HG03280 (cell line): ENCODE results near the gene LETM1.

ENCODE experiments used
- ATAC-seq: cut with Tn5 transposase; IDR thresholded peaks from one replicate; pipeline ENCODE4 v1.9.1; 2021; ENCODE audit warnings: mild to moderate bottlenecking, moderate library complexity; ENCODE audit not compliant: unreplicated experiment

LETM1 gene

DNA sequence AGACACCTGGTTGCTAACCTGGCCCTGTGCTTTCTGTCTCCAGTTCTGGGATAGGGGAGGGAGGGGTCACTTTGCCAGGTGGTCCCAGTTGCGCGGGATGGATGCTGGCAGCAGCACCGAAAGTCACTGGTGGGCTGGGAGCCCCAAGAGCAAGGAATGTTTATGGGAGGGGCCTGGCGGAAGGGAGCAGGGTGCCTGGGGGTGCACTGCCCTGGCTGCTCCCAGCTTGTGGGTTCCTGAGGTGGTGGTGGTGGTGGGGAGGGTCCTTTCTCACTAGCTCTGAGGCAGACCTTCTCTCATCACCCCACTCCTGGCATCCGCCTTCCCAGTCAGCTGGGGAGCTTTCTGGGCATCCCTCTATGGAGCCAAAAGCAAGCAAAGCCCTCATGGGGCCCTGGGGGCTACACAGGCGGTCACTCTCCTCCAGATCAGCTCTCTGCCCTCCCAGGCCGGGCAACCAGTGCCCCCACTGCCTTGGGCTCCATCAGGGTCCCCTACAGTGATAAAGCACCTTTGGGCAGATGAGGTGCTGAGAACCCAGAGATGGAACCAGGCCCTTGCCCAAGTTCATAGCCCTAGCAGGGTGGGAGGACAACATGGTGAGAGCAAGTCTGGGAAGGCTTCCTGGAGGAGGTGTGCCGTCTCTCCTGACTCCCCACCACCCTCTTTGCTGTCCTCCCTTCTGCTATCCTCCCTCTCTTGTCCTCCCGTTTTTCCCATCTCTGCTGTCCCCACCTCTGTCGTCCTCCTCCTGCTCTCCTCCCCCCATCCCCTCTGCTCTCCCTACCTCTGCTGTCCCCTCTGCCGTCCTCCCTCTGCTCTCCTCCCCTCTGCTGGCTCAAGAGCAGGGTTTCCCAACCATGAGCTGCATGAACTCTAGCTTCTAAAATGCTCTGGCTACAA, 46.9 kb downstream of the LETM1 start:
- ATAC-seq = no peak

DNA sequence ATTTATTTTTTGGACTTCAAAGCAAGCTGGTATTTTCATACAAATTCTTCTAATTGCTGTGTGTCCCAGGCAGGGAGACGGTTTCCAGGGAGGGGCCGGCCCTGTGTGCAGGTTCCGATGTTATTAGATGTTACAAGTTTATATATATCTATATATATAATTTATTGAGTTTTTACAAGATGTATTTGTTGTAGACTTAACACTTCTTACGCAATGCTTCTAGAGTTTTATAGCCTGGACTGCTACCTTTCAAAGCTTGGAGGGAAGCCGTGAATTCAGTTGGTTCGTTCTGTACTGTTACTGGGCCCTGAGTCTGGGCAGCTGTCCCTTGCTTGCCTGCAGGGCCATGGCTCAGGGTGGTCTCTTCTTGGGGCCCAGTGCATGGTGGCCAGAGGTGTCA, 47.6 kb downstream of the LETM1 start:
- ATAC-seq = no peak

DNA sequence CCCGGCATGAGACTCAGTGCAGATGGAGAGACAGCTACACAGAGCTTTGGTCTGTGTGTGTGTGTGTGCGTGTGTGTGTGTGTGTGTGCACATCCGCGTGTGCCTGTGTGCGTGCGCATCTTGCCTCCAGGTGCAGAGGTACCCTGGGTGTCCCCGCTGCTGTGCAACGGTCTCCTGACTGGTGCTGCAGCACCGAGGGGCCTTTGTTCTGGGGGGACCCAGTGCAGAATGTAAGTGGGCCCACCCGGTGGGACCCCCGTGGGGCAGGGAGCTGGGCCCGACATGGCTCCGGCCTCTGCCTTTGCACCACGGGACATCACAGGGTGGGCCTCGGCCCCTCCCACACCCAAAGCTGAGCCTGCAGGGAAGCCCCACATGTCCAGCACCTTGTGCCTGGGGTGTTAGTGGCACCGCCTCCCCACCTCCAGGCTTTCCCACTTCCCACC, 48.6 kb downstream of the LETM1 start:
- ATAC-seq = no peak

DNA sequence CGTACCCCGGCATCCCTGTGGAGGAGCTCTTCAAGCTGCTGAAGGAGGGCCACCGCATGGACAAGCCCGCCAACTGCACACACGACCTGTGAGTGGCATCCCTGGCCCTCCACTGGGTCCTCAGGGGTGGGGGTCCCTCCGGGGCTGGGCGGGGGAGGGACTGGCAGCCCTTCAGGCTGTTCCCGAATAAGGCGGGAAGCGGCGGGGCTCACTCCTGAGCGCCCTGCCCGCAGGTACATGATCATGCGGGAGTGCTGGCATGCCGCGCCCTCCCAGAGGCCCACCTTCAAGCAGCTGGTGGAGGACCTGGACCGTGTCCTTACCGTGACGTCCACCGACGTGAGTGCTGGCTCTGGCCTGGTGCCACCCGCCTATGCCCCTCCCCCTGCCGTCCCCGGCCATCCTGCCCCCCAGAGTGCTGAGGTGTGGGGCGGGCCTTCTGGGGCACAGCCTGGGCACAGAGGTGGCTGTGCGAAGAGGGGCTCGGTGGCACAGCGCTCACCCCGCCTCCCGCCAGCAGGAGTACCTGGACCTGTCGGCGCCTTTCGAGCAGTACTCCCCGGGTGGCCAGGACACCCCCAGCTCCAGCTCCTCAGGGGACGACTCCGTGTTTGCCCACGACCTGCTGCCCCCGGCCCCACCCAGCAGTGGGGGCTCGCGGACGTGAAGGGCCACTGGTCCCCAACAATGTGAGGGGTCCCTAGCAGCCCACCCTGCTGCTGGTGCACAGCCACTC, 49.2 kb downstream of the LETM1 start:
- ATAC-seq = no peak

DNA sequence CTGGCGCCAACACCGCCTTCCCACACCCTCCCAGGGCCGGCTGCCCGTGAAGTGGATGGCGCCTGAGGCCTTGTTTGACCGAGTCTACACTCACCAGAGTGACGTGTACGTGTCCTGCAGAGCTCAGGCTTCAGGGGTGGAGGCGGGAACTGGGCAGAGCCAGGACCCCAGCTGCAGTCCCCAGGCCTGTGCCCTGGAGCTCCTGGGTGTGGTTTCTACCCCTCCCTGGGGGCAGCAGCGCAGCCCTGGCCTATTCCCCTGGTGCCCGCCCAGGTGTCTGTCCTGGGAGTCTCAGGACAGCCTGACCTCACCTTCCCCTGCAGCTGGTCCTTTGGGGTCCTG, 49.8 kb downstream of the LETM1 start:
- ATAC-seq = no peak

DNA sequence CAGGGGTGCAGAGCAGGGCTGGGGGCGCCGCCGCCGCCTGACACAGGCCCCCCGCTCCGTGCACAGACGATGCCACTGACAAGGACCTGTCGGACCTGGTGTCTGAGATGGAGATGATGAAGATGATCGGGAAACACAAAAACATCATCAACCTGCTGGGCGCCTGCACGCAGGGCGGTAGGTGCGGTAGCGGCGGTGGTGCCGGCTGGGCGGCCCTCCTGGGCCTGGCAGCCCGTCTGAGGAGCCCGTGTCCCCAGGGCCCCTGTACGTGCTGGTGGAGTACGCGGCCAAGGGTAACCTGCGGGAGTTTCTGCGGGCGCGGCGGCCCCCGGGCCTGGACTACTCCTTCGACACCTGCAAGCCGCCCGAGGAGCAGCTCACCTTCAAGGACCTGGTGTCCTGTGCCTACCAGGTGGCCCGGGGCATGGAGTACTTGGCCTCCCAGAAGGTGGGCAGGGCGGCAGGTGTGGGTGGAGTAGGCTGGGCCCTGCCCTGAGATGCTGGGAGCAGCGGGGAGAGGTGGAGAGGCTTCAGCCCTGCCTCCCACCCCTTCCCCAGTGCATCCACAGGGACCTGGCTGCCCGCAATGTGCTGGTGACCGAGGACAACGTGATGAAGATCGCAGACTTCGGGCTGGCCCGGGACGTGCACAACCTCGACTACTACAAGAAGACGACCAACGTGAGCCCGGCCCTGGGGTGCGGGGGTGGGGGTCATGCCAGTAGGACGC, 50.3 kb downstream of the LETM1 start:
- ATAC-seq = no peak

DNA sequence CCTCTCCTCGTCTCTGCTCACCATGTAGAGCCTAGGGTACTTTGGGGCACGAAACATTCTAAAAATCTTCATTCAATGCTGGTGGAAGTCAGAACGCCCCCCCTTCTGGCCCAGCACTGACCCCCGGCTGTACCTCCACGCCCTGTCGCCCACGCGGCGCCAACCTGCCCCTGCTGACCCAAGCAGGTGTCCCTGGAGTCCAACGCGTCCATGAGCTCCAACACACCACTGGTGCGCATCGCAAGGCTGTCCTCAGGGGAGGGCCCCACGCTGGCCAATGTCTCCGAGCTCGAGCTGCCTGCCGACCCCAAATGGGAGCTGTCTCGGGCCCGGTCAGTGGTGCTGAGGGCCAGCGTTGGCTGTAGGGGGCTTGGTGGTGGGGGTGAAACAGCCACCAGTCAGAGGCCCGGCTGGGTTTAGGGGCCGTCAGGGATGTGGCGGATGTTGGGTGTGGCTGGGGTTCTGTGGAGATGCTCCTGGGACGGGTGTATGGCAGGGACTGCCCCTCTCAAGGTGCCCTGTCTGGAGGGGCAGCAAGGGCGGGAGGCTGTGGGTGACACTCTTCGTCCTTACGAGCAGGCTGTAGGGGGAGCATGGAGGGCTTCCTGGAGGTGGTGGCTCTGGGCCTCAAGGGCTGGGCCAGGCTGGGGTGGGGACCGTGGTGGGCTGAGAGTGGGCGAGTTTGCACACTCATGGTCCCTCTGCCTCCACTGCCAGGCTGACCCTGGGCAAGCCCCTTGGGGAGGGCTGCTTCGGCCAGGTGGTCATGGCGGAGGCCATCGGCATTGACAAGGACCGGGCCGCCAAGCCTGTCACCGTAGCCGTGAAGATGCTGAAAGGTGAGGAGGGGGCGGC, 51.1 kb downstream of the LETM1 start:
- no peak for ATAC-seq

DNA sequence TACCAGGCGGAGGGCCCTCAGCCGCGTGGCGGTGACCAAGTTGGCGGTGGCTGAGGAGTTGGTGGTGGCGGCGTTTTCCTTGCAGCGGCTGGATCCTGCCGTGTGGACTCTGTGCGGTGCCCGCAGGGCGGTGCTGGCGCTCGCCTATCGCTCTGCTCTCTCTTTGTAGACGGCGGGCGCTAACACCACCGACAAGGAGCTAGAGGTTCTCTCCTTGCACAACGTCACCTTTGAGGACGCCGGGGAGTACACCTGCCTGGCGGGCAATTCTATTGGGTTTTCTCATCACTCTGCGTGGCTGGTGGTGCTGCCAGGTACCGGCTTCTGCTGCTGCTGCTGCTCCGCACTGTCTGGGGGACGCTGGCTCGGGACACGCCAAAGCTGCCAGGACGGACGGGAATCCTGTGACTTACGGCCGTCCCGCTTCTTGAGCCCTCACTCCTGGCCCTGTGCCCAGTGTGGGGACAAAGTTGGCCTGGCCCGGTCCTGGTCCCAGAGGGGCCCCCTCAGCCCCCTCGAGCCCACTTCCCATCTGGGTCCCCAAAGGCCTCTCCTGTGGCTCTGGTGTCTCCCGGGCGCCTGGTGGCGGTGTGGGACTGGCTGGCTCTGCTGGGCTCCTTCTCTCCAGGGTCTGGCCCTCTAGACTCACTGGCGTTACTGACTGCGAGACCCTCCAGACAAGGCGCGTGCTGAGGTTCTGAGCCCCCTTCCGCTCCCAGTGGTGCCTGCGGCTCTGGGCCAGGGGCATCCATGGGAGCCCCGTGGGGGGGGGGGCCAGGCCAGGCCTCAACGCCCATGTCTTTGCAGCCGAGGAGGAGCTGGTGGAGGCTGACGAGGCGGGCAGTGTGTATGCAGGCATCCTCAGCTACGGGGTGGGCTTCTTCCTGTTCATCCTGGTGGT, 52.2 kb downstream of the LETM1 start:
- ATAC-seq = no peak

DNA sequence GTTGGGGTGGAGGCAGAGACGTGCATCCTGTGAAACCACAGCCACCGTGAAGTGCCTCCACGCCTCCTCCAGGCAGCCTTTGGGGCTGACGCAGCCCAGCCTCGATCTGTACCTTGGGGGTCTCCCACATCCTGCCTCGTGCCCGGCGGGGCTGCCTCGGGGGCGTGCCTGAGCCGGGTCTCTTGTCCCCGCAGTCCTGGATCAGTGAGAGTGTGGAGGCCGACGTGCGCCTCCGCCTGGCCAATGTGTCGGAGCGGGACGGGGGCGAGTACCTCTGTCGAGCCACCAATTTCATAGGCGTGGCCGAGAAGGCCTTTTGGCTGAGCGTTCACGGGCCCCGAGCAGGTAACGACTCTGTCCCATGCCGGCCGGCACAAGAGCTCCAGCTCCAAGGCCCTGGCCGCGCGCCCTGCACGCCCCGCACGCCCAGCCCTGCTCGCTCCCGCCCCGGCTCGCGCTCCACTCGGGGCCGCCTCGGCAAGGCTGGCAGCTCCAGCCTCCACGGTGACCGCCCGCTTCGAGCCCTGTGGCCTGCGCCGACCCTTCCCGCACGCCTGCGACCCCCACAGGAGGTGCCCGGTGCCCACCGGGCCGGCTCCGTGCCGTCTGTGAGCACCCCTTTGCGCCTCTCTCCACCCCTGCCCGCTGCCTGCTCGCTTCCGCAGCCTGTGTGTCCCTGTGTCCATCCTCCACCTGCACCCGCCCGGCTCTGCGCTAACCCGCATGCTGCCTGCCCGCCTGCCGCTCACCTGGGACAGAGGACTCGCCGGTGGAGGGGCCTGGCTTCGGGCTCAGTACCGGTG, 53.0 kb downstream of the LETM1 start:
- no peak for ATAC-seq

DNA sequence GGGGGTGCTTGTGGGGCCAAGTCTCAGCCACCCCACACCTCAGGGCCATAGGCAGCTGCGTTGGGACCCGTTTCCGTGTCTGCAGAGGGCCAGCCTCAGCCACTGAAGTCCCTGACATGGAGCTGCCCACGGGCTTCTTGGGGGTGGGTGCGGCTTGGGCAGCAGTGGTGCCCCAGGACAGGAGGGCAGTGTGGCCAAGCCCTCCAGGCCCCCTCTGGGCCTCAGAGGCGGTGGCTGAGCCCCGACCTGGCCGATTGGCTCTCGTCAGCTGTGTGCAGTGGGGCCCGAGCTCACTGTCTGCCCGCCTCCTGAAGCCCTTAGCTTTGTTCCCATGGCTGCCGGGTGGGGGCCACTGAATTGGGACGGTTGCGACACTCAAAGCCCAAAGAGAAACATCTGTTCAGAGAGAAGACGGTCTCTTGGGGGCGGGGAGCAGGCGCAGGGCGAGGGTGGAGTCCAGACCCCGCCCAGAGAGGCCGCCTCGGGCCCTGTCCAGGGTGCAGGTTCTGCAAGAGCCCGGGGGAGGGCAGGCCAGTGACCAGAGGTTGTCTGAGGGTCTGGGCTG, 53.7 kb downstream of the LETM1 start:
- no peak for ATAC-seq

DNA sequence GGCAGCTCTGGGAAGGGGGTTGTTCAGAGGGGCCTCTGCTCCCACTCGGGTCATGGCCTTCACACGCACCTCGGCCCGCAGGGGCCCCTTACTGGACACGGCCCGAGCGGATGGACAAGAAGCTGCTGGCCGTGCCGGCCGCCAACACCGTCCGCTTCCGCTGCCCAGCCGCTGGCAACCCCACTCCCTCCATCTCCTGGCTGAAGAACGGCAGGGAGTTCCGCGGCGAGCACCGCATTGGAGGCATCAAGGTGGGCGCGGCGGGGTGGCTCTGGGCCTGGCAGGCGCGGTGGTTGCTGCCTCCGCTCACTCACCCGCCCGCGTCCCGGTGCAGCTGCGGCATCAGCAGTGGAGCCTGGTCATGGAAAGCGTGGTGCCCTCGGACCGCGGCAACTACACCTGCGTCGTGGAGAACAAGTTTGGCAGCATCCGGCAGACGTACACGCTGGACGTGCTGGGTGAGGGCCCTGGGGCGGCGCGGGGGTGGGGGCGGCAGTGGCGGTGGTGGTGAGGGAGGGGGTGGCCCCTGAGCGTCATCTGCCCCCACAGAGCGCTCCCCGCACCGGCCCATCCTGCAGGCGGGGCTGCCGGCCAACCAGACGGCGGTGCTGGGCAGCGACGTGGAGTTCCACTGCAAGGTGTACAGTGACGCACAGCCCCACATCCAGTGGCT, 54.5 kb downstream of the LETM1 start:
- ATAC-seq = no peak

DNA sequence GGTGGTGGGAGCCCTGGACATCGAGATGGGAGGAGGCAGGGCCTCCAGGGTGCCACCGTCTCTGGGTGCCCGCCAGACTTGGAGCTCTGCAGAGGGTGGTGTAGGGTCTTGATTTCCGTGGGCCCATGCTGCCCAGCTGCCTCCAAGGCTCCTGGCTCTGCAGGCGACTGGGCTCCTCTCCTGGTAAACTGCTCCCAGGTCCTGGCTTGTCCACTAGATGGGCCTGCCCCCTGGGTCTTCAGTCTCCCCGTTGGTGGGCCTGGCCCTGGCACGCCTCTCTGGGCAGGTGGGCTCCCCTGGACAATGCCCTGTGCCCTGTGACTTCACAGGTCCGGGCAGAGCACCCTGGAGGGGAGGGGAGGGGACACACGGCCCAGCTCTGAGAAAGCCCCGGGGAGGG, 55.2 kb downstream of the LETM1 start:
- ATAC-seq = no peak

DNA sequence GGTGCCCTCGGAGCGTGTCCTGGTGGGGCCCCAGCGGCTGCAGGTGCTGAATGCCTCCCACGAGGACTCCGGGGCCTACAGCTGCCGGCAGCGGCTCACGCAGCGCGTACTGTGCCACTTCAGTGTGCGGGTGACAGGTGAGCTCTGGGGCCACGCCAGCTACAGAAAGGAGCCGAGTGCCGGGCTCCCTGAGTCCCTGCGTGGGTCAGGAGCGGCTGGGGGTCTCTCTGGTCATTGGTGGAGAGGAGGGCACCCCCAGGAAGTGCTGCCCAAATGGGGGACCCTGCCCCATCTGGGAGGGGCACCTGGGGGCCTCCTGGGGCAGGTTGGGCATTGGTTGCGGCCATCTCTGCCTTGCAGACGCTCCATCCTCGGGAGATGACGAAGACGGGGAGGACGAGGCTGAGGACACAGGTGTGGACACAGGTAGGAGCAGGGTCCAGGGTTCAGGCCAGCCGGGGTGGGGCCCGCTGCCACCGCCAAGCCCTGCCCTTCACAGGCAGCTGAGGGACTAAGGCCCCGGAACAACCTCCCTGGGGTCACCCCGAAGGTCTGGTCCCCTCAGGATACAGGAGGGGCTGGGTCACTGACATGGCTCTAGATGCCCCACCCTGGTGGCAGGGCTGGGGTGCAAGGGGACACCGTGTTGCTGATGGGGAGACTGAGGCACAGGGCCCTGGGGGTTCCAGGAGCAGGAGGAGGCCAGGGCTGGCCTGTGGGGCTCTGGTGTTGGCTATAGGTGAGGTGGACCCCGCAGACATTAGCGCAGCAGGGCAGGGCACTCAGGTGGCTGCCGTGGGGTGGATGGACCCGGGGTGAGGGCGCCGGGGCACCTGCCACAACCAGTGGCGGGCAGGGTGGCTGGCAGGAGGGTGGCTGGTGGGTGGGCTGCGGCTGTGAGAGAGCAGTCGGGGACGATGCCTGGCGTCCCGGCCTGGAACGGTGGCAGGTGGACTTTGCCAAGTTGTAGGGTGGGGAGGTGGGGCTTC, 56.3 kb downstream of the LETM1 start:
- ATAC-seq = no peak

DNA sequence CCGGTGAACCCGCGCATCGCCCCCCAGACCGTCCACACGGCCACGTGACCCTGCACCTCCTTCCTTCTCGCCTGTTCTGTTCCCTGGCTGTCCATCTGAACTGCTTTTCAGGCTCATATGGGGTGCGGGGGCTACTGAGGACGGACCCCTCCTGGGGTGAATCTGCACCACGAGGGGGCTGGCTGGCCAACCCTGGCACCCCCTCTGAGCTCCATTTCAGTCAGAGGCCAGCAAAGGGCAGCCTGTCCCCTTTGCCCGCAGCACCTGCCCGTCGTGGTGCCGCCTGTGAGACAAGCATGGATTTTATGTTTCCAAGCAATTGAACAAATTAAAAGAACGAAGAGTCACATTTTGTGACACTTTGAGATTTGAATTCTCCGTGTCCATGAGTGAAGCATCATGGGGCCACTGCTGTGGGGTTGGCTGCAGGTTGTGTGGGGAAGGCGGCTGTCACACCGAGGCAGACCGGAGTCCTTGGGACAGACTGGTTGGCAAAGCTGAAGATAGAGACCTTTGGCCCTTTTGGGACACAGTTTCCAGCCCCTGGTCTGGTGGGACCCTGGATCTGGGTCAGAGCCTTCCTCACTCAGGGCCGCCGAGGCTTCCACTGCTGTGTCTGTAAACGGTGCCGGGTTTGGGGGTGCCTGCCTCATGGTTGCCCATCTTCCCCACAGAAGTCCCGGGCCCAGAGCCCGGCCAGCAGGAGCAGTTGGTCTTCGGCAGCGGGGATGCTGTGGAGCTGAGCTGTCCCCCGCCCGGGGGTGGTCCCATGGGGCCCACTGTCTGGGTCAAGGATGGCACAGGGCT, 57.2 kb downstream of the LETM1 start:
- no peak for ATAC-seq

DNA sequence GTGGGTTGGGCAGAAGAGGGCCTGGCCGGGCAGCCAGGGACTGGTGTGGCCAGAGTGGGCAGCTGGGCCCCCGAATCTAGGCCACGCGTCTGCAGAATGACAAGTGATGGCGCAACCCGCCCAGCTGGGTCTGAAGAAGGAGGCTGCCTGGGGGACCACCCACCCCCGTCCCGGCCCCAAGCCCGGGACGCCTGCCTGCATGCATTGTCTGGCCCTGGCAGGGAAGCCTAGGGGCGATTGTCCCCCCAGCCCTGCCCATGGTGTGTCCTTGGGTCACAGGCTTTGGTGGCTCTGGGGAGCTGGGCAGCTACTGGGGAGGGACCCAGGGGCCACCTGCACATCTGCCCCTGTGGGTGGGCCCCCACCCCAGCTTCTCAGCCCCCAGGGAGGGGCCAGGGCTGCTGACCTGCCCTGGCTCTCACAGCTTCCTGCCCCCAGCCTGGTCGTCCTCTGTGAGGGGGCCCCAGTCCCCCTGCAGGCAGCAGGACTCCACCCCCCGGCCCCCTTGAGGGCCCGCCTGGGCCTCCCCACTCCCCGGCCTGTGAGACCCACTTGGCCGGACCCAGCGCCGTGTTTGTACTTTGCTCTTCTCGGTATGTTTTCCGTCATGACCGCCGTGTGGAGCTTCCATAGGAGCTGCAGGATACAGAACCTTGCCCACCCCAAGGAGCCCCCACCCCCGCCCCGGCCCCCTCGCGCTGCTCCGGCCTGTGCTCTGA, 57.9 kb downstream of the LETM1 start:
- no peak for ATAC-seq
